NB4 (cell line): Measurements from ENCODE around the gene RPL13A.
A peak's percentile ranks its signal among the peaks of the same experiment; 100 is the strongest.
"Not testable (repeated sequence)": the region's sequence is repeated elsewhere in the genome, so short reads cannot be mapped to it uniquely, and the experiment has no call there.

Source experiments
- DNase-seq: peaks from one replicate; pipeline ENCODE4 v3.0.0; 2010; ENCODE audit warnings: low read depth
- H3K4me3 ChIP-seq: one replicate; pipeline ENCODE4 v1.5.1; 2011; ENCODE audit warnings: mild to moderate bottlenecking, low read depth, low read length, moderate library complexity
- CTCF ChIP-seq: IDR thresholded peaks from one replicate; pipeline ENCODE4 v1.5.1; 2012; ENCODE audit warnings: low read depth, low read length
- MYC ChIP-seq: IDR thresholded peaks from 2 replicates; pipeline ENCODE4 v1.6.1; 2011; ENCODE audit warnings: low read depth, low read length
- POLR2A ChIP-seq: IDR thresholded peaks from 2 replicates; pipeline ENCODE4 v1.6.1; 2011; ENCODE audit warnings: mild to moderate bottlenecking; ENCODE audit not compliant: insufficient read length; ENCODE audit errors: extremely low read depth
- TF ChIP-seq, protein P1 (sequence below): IDR thresholded peaks from 2 replicates; pipeline ENCODE4 v1.6.1; 2011; ENCODE audit warnings: low read depth, low read length

The RPL13A gene

GRCh38 chr19:49453757-49454240 lies 33.6 kb upstream of the RPL13A start:
- no peak for DNase-seq
- peak overlapping the region; percentile 99 for H3K4me3 ChIP-seq
- no peak for TF ChIP-seq POLR2A
- TF ChIP-seq CTCF: no peak
- no peak for TF ChIP-seq MYC
- TF ChIP-seq, protein P1, sequence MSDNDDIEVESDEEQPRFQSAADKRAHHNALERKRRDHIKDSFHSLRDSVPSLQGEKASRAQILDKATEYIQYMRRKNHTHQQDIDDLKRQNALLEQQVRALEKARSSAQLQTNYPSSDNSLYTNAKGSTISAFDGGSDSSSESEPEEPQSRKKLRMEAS: no peak

- DNase-seq: no peak
- no peak overlapping the region for H3K4me3 ChIP-seq
- no peak for TF ChIP-seq MYC
- TF ChIP-seq CTCF: no peak
- TF ChIP-seq, protein P1: no peak
- TF ChIP-seq POLR2A: no peak
Observed at GRCh38 chr19:49455773-49456172, 31.6 kb upstream of the RPL13A start.

DNA sequence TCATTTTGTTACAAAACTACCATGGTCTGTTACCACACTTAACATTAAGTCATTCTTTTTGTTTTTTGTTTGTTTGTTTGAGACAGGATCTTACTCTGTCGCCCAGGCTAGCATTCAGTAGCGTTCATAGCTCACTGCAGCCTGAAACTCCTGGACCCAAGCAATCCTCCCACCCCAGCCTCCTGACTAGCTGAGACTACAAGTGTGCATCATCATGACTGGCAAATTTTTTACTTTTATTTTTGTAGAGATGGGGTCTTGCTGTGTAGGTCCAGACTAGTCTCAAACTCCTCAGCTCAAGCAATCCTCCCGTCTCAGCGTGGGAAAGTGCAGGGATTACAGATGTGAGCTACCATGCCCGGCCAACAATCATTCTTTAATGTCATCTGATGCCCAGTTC lies 31.1 kb upstream of the RPL13A start:
- no peak for DNase-seq

DNA sequence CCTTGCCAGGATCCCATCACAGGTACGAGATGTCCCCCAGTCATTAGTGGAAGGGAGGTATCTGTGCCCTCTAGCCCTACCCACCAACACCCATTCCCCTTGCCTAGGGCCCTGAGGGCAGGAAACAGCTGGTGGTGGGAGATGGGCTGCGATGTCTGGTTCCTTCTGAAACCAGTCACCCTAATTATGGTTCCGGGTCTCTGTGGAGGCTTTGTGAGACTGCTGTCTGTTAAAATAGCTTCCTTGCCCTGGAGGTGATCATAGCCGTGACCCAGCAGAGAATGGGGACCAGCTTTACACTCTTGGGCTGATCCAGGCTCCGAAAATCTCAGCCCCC lies 28.9 kb upstream of the RPL13A start:
- H3K4me3 ChIP-seq: no peak overlapping the region
- TF ChIP-seq POLR2A (no peak), CTCF (no peak), MYC (no peak)
- TF ChIP-seq, protein P1: no peak
- DNase-seq: no peak

More for the DNA sequence above, 31.1 kb upstream of the RPL13A start:
- H3K4me3 ChIP-seq: no peak overlapping the region
- TF ChIP-seq POLR2A: no peak
- TF ChIP-seq MYC: no peak
- TF ChIP-seq, protein P1: no peak
- TF ChIP-seq CTCF: no peak

GRCh38 chr19:49459388-49459787 lies 28.0 kb upstream of the RPL13A start:
- H3K4me3 ChIP-seq: no peak overlapping the region
- no peak for DNase-seq
- TF ChIP-seq, protein P1: no peak
- no peak for TF ChIP-seq CTCF
- no peak for TF ChIP-seq POLR2A
- no peak for TF ChIP-seq MYC

- DNase-seq, H3K4me3 ChIP-seq: not testable (repeated sequence)
Observed at GRCh38 chr19:49461130-49461529, 26.3 kb upstream of the RPL13A start.

- TF ChIP-seq, protein P1: no peak
- no peak for TF ChIP-seq MYC
- no peak for TF ChIP-seq POLR2A
- no peak for DNase-seq
- H3K4me3 ChIP-seq: no peak overlapping the region
Observed at GRCh38 chr19:49461656-49462055, 25.8 kb upstream of the RPL13A start.
